Panc1 (cell line): ENCODE measurements around the gene DNER. TPM values are rescaled to one million over a fixed set of nuclear protein-coding genes. Genes with fewer than 3 reads are reported as not detected.

Experiments
- ATAC-seq: fragments of 200-7000 bp; cut with Tn5 transposase; 2 replicates; pipeline ENCODE4 v1.9.1; 2020; ENCODE audit warnings: mild to moderate bottlenecking, moderate library complexity
- BruUV-seq: library from RNA; stranded (reverse); fragments of 400-500 nt; replicated peaks from 2 replicates; lab custom pipeline; 2021; lab: Mats Ljungman, UMichigan
- CTCF ChIA-PET: fragments of 300-600 bp; sonication (Branson Sonifier 250); formaldehyde crosslinking; loops from one replicate; lab custom pipeline; 2022; ENCODE audit warnings: antibody characterized with exemption; lab: Charles Lee
- POLR2A ChIA-PET: fragments of 300-600 bp; sonication (Branson Sonifier 250); formaldehyde crosslinking; loops from one replicate; lab custom pipeline; 2022; ENCODE audit warnings: antibody characterized with exemption; lab: Charles Lee
- DNase-seq: peaks from one replicate; pipeline ENCODE4 v3.0.0-alpha.2; 2010; ENCODE audit warnings: low read depth, low spot score
- H3K27ac ChIP-seq: 2 replicates; pipeline ENCODE4 v1.5.1; 2011; ENCODE audit warnings: mild to moderate bottlenecking, low read length, inconsistent platforms
- H3K27me3 ChIP-seq: fragments of 200-500 bp; sonication (Bioruptor generic); 2 replicates; pipeline ENCODE4 v1.6.0; 2014; ENCODE audit warnings: low read length, inconsistent platforms; ENCODE audit not compliant: control insufficient read depth, insufficient read depth
- H3K36me3 ChIP-seq: fragments of 200-500 bp; sonication (Bioruptor generic); 2 replicates; pipeline ENCODE4 v1.5.1; 2014; ENCODE audit warnings: inconsistent platforms, mild to moderate bottlenecking, low read length, moderate library complexity; ENCODE audit not compliant: control insufficient read depth, insufficient read depth
- H3K4me1 ChIP-seq: 2 replicates; pipeline ENCODE4 v1.5.1; 2011; ENCODE audit warnings: inconsistent platforms, mild to moderate bottlenecking, low read length, moderate library complexity; ENCODE audit not compliant: control insufficient read depth, insufficient read depth
- H3K4me3 ChIP-seq, 2 experiments: 2 replicates each; pipeline ENCODE4 v1.5.1; 2011 to 2012; ENCODE audit warnings: low read depth in 2 of 2, low read length in 2 of 2, mild to moderate bottlenecking in 2 of 2, inconsistent platforms in 1 of 2, moderate library complexity in 1 of 2
- H3K9me3 ChIP-seq: fragments of 200-500 bp; sonication (Bioruptor generic); 2 replicates; pipeline ENCODE4 v1.5.1; 2014; ENCODE audit warnings: low read depth, mild to moderate bottlenecking, inconsistent platforms, low read length, moderate library complexity; ENCODE audit not compliant: control insufficient read depth, insufficient read depth
- CTCF ChIP-seq: fragments of 450-650 bp; IDR thresholded peaks from 2 replicates; pipeline ENCODE4 v1.5.1; 2017; ENCODE audit warnings: mild to moderate bottlenecking
- POLR2AphosphoS5 ChIP-seq: IDR thresholded peaks from 2 replicates; pipeline ENCODE4 v1.6.1; 2012; ENCODE audit warnings: mild to moderate bottlenecking, low read depth, low read length, moderate library complexity
- REST ChIP-seq, 2 experiments: IDR thresholded peaks; 2 replicates each; pipeline ENCODE4 v1.6.1; 2011 to 2012; ENCODE audit warnings: low read depth in 2 of 2, control low read depth in 1 of 2, low read length in 1 of 2, mild to moderate bottlenecking in 1 of 2, moderate library complexity in 1 of 2; ENCODE audit not compliant: insufficient read depth in 1 of 2
- SIN3A ChIP-seq: IDR thresholded peaks from 2 replicates; pipeline ENCODE4 v1.6.1; 2012; ENCODE audit warnings: low read depth, mild to moderate bottlenecking, low read length, moderate library complexity, borderline replicate concordance; ENCODE audit not compliant: insufficient read depth
- TCF7L2 ChIP-seq: IDR thresholded peaks from 2 replicates; pipeline ENCODE4 v1.6.1; 2011; ENCODE audit warnings: mild to moderate bottlenecking, low read depth, low read length, inconsistent platforms
- in situ Hi-C: cut with HindIII; loops from 2 replicates; pipeline ENCODE4 v1.10.0; 2016; ENCODE audit warnings: low sequenced_read_pairs, low pct_unique_long_range_greater_than_20kb
- intact Hi-C: fragments of 100-400 bp; cut with micrococcal nuclease; formaldehyde crosslinking; loops from one replicate; pipeline ENCODE4 v1.10.0; 2022; ENCODE audit not compliant: unreplicated experiment
- total RNA-seq: library from RNA; stranded (reverse); gene quantifications from one replicate; pipeline ENCODE4 v1.2.1, GENCODE V29; 2021; ENCODE audit not compliant: unreplicated experiment

DNER gene
- total RNA-seq, 1 experiment from 2014 or later = 0.31 TPM

- Histone ChIP-seq H3K4me1 (no peaks in the 10 kb centered on the region), H3K4me3 (no peak overlapping the region), H3K27me3 (no peaks in the 10 kb centered on the region), H3K27ac (no peak overlapping the region), H3K36me3 (no peaks in the 10 kb centered on the region), H3K9me3 (no peaks in the 10 kb centered on the region)
- BruUV-seq = no TSS peak
- in situ Hi-C loops = no loop called here
- TF ChIP-seq POLR2AphosphoS5 = no peak
- TF ChIP-seq SIN3A = no peak
- no peak for TF ChIP-seq REST (IDR thresholded peaks at IDR 0.05; ENCODE audit: insufficient read depth in 1 of 2, low read depth in 2 of 2, low read length in 1 of 2)
- no peak for TF ChIP-seq CTCF
- no peak for TF ChIP-seq TCF7L2
- ATAC-seq (no peak), DNase-seq (no peak)
- CTCF ChIA-PET = no interaction called here
- intact Hi-C loops = no loop called here
- POLR2A ChIA-PET = no interaction called here
These were observed 49.2 kb downstream of the DNER start for GRCh38 chr2:229665158-229665557.

GRCh38 chr2:229661478-229661877, 52.9 kb downstream of the DNER start:
- ATAC-seq = no peak

More at GRCh38 chr2:229661478-229661877, 52.9 kb downstream of the DNER start:
- TF ChIP-seq TCF7L2 = no peak
- no peak for TF ChIP-seq CTCF
- no peak for TF ChIP-seq SIN3A
- no peak for TF ChIP-seq REST (IDR thresholded peaks at IDR 0.05; ENCODE audit: insufficient read depth in 1 of 2, low read depth in 2 of 2, low read length in 1 of 2)
- TF ChIP-seq POLR2AphosphoS5 = no peak
- no peaks in the 10 kb centered on the region for H3K4me1 ChIP-seq
- POLR2A ChIA-PET = no interaction called here
- CTCF ChIA-PET = no interaction called here
- H3K4me3 ChIP-seq = no peak overlapping the region
- H3K27me3 ChIP-seq = peaks cover 2% of the 10 kb centered on the region; the same call in 1 of the 2 replicates
- no peak for DNase-seq
- in situ Hi-C loops (no loop called here), intact Hi-C loops (no loop called here)
- BruUV-seq = no TSS peak
- no peaks in the 10 kb centered on the region for H3K36me3 ChIP-seq
- no peak overlapping the region for H3K27ac ChIP-seq
- no peaks in the 10 kb centered on the region for H3K9me3 ChIP-seq
